GM19238 (cell line): ENCODE results near the gene COX6A2.

Experiments used
- DNase-seq: peaks from one replicate; pipeline ENCODE4 v3.0.0; 2011; ENCODE audit warnings: low spot score; ENCODE audit not compliant: insufficient read length

COX6A2 gene

GRCh38 chr16:31410082-31410481 is 18.1 kb downstream of the COX6A2 start:
- DNase-seq = no peak

DNA sequence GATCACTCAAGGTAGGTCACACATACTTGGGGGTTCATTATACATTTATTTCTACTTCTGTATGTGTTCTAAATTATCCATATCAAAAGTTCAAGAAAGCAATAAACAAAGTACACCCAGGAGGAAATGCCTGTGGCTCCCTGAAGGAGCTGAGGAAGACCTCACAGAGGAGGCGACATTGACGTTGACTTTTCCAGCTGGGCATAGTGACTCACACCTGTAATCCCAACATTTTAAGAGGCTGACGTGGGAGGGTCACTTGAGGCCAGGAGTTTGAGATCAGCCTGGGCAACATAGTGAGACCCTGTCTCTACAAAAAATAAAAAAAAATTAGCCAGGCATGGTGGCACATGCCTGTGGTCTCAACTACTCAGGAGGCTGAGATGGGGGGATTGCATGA is 18.7 kb downstream of the COX6A2 start:
- DNase-seq = no peak

GRCh38 chr16:31407406-31407805 is 20.8 kb downstream of the COX6A2 start:
- DNase-seq = no peak

DNA sequence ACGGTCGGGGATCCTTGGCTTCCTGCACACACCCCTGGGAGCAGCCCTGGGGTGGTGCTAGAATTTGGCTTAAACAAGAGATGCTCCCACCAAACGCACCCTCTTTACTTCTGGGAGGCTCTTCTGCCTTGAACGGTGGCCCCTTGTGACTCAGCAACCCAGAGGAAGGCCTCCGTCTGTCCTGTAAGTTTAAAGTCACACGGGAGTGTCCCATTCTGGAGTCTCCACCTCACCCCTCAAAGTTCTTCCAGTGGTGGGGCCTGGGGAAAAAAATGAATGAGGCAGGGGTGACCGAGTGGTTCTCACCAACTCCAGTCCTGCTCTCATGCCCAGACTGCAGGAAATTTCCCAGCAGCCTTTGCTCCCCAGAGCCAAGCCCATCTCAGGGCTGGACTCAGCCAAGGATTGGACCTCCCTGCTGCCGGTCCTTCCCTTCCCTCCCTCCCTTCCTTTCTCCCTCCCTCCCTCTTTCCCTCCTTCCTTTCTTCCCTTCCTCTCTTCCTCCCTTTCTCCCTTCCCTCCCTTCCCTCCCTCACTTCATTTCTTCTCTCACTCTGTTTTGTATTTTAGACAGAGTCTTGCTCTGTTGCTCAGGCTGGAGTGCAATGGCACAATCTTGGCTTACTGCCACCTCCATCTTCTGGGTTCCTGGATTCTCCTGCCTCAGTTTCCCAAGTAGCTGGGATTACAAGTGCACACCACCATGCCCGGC is 23.7 kb downstream of the COX6A2 start:
- DNase-seq = no peak

GRCh38 chr16:31403590-31404352 is 24.4 kb downstream of the COX6A2 start:
- DNase-seq = no peak

- no peak for DNase-seq
Measured at GRCh38 chr16:31402687-31403086, 25.5 kb downstream of the COX6A2 start.

- no peak for DNase-seq
Measured at GRCh38 chr16:31401436-31401835, 26.7 kb downstream of the COX6A2 start.

- DNase-seq = no peak
Measured at GRCh38 chr16:31400191-31400590, 28.0 kb downstream of the COX6A2 start.

- DNase-seq = no peak
Measured at GRCh38 chr16:31397701-31398100, 30.5 kb downstream of the COX6A2 start.

GRCh38 chr16:31397096-31397660 is 31.0 kb downstream of the COX6A2 start:
- DNase-seq = no peak

DNA sequence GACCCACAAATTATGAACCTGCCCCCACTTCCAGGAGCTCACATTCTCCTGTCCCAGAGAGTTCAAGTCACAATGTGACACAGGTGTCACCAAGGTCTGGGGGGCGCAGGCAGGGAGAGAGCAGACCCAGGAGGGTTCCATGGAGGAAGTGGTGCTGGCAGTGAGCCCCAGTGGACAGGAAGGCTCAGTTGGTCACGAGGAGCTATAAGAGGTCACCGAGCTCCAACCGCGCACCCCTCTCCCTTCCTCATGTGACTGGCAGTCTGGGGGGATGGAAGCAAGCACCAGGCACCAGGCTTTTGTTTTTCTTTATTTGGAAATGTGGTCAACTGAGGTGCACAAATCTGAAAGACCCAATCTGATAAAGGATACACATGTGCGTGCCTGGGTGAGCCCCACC is 32.5 kb downstream of the COX6A2 start:
- DNase-seq = no peak

GRCh38 chr16:31393056-31393455 is 35.1 kb downstream of the COX6A2 start, which contains the start of gene ITGAD:
Gene ITGAD, plus strand, starts transcription at chr16:31393335. Its CDS starts 26 bp downstream, at chr16:31393361.
- DNase-seq = no peak

DNA sequence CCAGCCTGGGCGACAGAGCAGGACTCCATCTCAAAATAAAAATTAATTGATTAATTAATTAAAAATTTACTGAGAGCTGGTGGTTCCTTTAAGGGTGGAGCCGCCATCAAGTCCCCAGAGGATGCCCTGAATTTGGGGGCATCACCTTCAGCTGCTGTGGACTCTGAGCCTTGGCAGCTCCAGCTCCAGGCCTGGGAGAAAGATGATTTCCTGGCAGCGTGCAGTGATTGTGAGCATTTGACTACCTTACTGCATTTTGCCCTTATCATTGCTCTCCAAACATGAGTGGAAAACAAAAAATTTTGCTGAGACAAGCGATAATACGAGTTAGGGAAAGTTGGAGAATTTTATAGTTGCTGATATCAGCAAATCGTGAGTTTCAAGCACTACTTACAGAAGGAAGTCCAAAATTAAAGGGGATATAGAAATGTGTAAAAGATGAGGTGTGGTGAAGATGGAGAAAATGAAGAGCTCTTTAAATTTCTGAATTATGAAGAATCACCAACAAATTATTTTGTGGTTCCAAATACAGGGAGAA is 37.6 kb downstream of the COX6A2 start:
- DNase-seq = no peak

DNA sequence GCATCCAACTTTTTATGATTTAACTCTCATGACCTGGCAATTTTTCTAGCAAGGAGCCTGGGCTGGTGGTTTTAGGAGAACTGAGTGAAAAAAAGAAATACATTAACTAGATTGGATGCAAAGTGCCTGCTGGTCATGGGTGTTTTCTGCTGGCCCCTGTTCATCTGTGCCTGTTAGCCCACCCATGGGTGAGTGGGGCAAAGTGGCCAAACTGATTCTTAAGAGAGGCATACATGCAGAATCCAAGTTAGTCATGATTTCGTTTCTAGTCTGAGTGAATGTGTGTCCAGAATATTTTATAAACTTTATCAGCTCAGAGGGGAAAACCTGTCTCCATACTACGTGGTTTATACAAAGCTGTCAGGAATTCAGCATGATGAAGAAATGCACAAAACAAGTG is 39.6 kb downstream of the COX6A2 start:
- no peak for DNase-seq

GRCh38 chr16:31386157-31386984 is 41.8 kb downstream of the COX6A2 start:
- DNase-seq = no peak

- DNase-seq = no peak
Measured at GRCh38 chr16:31385680-31386079, 42.5 kb downstream of the COX6A2 start.

DNA sequence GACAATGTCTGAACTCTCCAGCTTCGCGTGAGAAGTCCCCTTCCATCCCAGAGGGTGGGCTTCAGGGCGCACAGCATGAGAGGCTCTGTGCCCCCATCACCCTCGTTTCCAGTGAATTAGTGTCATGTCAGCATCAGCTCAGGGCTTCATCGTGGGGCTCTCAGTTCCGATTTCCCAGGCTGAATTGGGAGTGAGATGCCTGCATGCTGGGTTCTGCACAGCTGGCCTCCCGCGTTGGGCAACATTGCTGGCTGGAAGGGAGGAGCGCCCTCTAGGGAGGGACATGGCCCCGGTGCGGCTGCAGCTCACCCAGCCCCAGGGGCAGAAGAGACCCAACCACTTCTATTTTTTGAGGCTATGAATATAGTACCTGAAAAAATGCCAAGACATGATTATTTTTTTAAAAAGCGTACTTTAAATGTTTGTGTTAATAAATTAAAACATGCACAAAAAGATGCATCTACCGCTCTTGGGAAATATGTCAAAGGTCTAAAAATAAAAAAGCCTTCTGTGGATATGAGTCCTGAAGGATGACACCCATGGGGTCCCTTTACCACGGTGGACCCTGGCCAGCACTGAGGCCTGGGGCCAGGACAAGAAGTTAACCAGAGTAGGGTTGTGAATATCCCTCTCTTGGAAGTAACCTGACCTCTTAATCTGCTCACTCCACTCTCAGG is 45.5 kb downstream of the COX6A2 start:
- DNase-seq = peak; percentile 65

GRCh38 chr16:31380201-31380600 is 48.0 kb downstream of the COX6A2 start:
- DNase-seq = no peak
